Endometrial microvascular endothelial cells (primary cell): ENCODE measurements around the gene EBF3. TPM values are rescaled to one million over a fixed set of nuclear protein-coding genes. Genes with fewer than 3 reads are reported as not detected.
"Not testable (repeated sequence)": the region's sequence is repeated elsewhere in the genome, so short reads cannot be mapped to it uniquely, and the experiment has no call there.

Experiments used
- in situ Hi-C: cut with HindIII; loops from 2 replicates; pipeline ENCODE4 v1.10.0; 2017; ENCODE audit warnings: low sequenced_read_pairs, low pct_unique_long_range_greater_than_20kb; ENCODE audit errors: inconsistent ontology term
- total RNA-seq: library from RNA; depleted of rRNA; stranded (reverse); fragments of >200 nt; gene quantifications from one replicate; pipeline ENCODE4 v1.2.3, GENCODE V29; 2015; ENCODE audit errors: inconsistent ontology term

EBF3 gene
- total RNA-seq, 1 donor from 2014 or later = 0.74 TPM

- in situ Hi-C loops = no loop called here
Measured at GRCh38 chr10:129935102-129935866, 28.8 kb downstream of the EBF3 start.

- in situ Hi-C loops = no loop called here
Measured at GRCh38 chr10:129934196-129934925, 29.7 kb downstream of the EBF3 start.

GRCh38 chr10:129933456-129934092, 30.5 kb downstream of the EBF3 start:
- in situ Hi-C loops = no loop called here

GRCh38 chr10:129932751-129933433, 31.2 kb downstream of the EBF3 start:
- in situ Hi-C loops = no loop called here

GRCh38 chr10:129932182-129932581, 31.9 kb downstream of the EBF3 start:
- in situ Hi-C loops = no loop called here

GRCh38 chr10:129929343-129930292, 34.5 kb downstream of the EBF3 start:
- in situ Hi-C loops = no loop called here

GRCh38 chr10:129927351-129928120, 36.5 kb downstream of the EBF3 start:
- in situ Hi-C loops = no loop called here

GRCh38 chr10:129926066-129927055, 37.7 kb downstream of the EBF3 start:
- in situ Hi-C loops = no loop called here

- in situ Hi-C loops = no loop called here
Measured at GRCh38 chr10:129924375-129925085, 39.5 kb downstream of the EBF3 start.

- in situ Hi-C loops = no loop called here
Measured at GRCh38 chr10:129922598-129923123, 41.4 kb downstream of the EBF3 start.

- in situ Hi-C loops = no loop called here
Measured at GRCh38 chr10:129921801-129922597, 42.1 kb downstream of the EBF3 start.

GRCh38 chr10:129921065-129921670, 42.9 kb downstream of the EBF3 start:
- in situ Hi-C loops = no loop called here

- in situ Hi-C loops = not testable (repeated sequence)
Measured at GRCh38 chr10:129920187-129920586, 43.9 kb downstream of the EBF3 start.

- in situ Hi-C loops = no loop called here
Measured at GRCh38 chr10:129919358-129919757, 44.7 kb downstream of the EBF3 start.

GRCh38 chr10:129918836-129919235, 45.2 kb downstream of the EBF3 start:
- in situ Hi-C loops = no loop called here
